ENCODE results near the gene HSPB6. TPM values are rescaled to one million over a fixed set of nuclear protein-coding genes. Genes with fewer than 3 reads are reported as not detected.

HSPB6 gene
- total RNA-seq, 1 experiment from 2014 or later: 0.37 TPM

DNA sequence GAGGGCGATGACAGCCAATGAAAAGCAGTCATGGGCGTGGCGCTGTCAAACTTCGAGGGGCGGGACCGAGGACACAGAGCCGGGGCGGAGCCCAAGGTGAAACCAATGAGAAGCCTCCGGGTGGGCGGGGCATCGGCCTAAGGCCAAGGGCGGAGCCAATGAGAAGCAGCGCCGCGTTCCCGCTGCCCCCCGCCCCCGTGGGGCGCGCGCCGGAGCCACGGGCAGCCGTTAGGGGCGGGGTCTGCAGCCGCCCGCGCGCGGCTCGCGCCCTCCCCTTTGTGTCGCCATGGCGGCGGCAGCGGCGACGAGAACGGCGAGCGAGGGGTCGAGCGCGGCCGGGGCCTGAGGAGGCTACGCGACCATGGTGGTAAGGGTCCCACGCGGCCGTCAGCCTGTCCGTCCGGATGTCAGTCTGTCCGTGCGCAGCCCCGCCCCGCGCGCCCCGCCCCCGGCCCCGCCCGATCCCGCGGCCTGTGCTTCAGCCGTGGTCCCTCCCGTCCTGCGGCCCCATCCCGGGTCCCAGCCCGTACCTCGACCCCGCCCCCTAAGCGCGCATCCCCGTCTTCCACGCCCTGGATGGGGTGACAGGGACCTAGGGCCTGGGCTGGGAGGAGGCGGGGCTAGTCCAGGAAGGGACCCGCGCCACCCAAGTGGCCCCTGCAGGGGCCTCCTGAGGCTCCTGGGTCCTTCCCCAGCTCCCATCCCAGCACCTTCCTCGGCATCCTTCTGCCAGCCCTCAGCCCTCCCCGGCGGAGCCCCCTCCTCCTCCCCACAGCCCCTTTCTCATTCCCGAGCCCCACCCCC, 18.7 kb upstream of the HSPB6 start, which contains the start of gene ARHGAP33:
Gene ARHGAP33 (plus strand): TSS at position 267 of the 804 bp plus-strand sequence. CDS start 95 bp downstream, at position 362.
- Mint-ChIP-seq H3K27me3 (ENCODE audit: low read depth) (peaks cover 42% of the 10 kb centered on the region), H3K4me3 (peak within 1 kb of the TSS; percentile 65 to 88), H3K36me3 (ENCODE audit: insufficient read depth in 1 of 3, low read depth in 3 of 3) (peaks cover 0 to 4% (median 0%) of the 10 kb centered on the region in 3 experiments; a peak in 2 of 7 replicates), H3K4me1 (peaks cover 25 to 29% of the 10 kb centered on the region in 2 experiments), H3K9me3 (no peaks in the 10 kb centered on the region; a peak in 1 of 5 replicates), H3K27ac (peak within 1 kb of the TSS in 1 of 3 experiments; percentile 88; a peak in 1 of 7 replicates)
- H3K4me2 ChIP-seq (ENCODE audit: insufficient read depth, insufficient read length, low read length): peak within 1 kb of the TSS; percentile 73
- H3K9me3 ChIP-seq (ENCODE audit: control insufficient read depth, low read depth, low read length): no peaks in the 10 kb centered on the region
- no peak within 1 kb of the TSS for H3T11ph ChIP-seq (ENCODE audit: low read length)
- peaks cover 5% of the 10 kb centered on the region; the same call in 1 of the 2 replicates for H3K4me1 ChIP-seq (ENCODE audit: insufficient read depth, low read length)
- no peak within 1 kb of the TSS for H3K14ac ChIP-seq (ENCODE audit: insufficient read depth, low read length)
- H3K27ac ChIP-seq (ENCODE audit: insufficient read length, low read depth, low read length): no peak within 1 kb of the TSS
- H4K20me1 ChIP-seq (ENCODE audit: control insufficient read depth, insufficient read depth, insufficient read length): no peaks in the 10 kb centered on the region
- no peak within 1 kb of the TSS for H2AFZ ChIP-seq (ENCODE audit: low read length)
- H3K79me2 ChIP-seq (ENCODE audit: insufficient read depth, low read length): no peaks in the 10 kb centered on the region
- no peak within 1 kb of the TSS for H4K91ac ChIP-seq (ENCODE audit: insufficient read length, low read depth, low read length)
- no peak within 1 kb of the TSS for H2BK120ac ChIP-seq (ENCODE audit: low read depth, low read length, poor library complexity, severe bottlenecking)
- no peak for TF ChIP-seq CTCF (conservative IDR thresholded peaks at IDR 0.05)
- no peak within 1 kb of the TSS for H4K5ac ChIP-seq (ENCODE audit: insufficient read length, low read depth, low read length)
- H2BK5ac ChIP-seq (ENCODE audit: insufficient read length, low read length): no peak within 1 kb of the TSS
- no peak within 1 kb of the TSS for H2BK12ac ChIP-seq (ENCODE audit: insufficient read length, low read depth, low read length)
- H2AK5ac ChIP-seq (ENCODE audit: insufficient read length, low read length): no peak within 1 kb of the TSS
- no peak within 1 kb of the TSS for H3K4ac ChIP-seq (ENCODE audit: low read depth, low read length)
- H2BK15ac ChIP-seq (ENCODE audit: low read depth, low read length): no peak within 1 kb of the TSS
- no peak within 1 kb of the TSS for H4K8ac ChIP-seq (replicated peaks; ENCODE audit: insufficient read length, low read depth, low read length)
- no peak within 1 kb of the TSS for H3K23ac ChIP-seq (ENCODE audit: insufficient read length, low read depth, low read length)
- H3K27me3 ChIP-seq (ENCODE audit: insufficient read depth, low read length): no peaks in the 10 kb centered on the region
- peaks cover 5% of the 10 kb centered on the region for H3K23me2 ChIP-seq (ENCODE audit: insufficient read length, low read depth, low read length, poor library complexity, severe bottlenecking)
- DNase-seq: peak; percentile 96
- no peak within 1 kb of the TSS for H2BK20ac ChIP-seq (ENCODE audit: low read depth, low read length, poor library complexity, severe bottlenecking)
- H3K18ac ChIP-seq (ENCODE audit: insufficient read length, low read depth, low read length): no peak within 1 kb of the TSS
- H3K79me1 ChIP-seq (ENCODE audit: insufficient read depth, low read depth, low read length, poor library complexity, severe bottlenecking): no peaks in the 10 kb centered on the region
- H3K56ac ChIP-seq (ENCODE audit: insufficient read length, low read depth, low read length): no peak within 1 kb of the TSS
- WGBS (ENCODE audit: extremely low coverage, insufficient read length, low lambda C conversion rate): no CpG with 5 or more reads among the region's 82 CpGs
- no peak within 1 kb of the TSS for H3K9ac ChIP-seq (ENCODE audit: extremely low read depth, insufficient read length, low read length)

Measured in H9 (cell line).